ENCODE results near the gene KCNQ1. TPM values are rescaled to one million over a fixed set of nuclear protein-coding genes. Genes with fewer than 3 reads are reported as not detected.

KCNQ1 gene
- total and polyA plus RNA-seq, 2 of the 13 experiments (the other 11 are each of a cell fraction or from before 2014, with no cell fraction given) = 0.02 to 0.08 TPM

DNA sequence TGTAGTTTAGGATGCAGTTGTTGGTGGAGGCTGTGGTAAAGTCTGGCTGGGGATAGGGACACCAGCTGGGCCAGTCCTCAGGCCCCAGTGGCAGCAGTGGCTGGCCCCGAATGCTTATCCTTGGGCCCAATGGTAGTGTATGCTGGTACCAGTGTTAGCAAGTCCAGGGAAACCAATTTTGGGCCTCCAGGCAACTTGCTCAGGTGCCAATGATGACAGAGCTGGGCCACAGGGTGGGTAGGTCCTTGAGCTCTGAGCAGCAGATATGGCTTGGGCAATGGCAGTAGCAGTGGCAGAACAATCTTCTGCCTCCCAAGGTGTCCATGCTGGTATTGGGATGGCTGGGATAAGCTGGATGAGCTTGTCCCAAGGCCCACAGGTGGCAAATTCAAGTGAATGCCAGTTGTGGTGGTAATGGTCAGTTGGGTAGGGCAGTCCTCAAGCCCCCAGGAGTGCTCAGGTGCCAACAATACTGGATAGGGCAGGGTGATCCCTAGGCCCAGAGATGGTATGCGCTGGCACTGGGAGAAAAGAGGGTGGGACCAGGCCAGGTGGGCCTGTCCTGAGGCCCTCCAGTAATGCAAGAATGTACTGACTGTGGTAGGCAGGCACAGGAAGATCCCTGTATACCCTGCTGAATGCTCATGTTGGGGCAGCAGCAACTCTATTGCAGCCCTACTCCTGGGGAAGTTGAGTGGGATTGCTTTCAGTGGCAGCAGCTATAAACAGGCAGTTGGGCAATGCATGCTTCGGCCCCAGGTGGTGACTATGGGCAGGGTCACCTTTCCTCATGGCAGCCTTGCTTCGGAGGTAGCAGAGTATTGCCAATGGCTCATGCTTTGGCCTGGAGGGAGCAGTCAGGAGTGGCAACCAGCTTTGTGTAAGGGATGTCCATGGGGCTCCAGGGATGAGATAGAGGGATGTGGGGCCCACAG, 200.3 kb downstream of the KCNQ1 start (continued):
- TF ChIP-seq, protein P1, sequence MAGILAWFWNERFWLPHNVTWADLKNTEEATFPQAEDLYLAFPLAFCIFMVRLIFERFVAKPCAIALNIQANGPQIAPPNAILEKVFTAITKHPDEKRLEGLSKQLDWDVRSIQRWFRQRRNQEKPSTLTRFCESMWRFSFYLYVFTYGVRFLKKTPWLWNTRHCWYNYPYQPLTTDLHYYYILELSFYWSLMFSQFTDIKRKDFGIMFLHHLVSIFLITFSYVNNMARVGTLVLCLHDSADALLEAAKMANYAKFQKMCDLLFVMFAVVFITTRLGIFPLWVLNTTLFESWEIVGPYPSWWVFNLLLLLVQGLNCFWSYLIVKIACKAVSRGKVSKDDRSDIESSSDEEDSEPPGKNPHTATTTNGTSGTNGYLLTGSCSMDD (CRISPR knock-in tag; IDR thresholded peaks at IDR 0.05) = no peak
- TF ChIP-seq SP4 (CRISPR knock-in tag; IDR thresholded peaks at IDR 0.05) (peak; percentile 29; the same call in 1 of the 2 replicates), TARDBP (CRISPR knock-in tag; IDR thresholded peaks at IDR 0.05) (peak; percentile 13; the same call in 1 of the 2 replicates)
- TF ChIP-seq, protein P2, sequence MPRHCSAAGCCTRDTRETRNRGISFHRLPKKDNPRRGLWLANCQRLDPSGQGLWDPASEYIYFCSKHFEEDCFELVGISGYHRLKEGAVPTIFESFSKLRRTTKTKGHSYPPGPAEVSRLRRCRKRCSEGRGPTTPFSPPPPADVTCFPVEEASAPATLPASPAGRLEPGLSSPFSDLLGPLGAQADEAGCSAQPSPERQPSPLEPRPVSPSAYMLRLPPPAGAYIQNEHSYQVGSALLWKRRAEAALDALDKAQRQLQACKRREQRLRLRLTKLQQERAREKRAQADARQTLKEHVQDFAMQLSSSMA (CRISPR knock-in tag; IDR thresholded peaks at IDR 0.05) = 0 out of 2 replicates have a peak, but pooled peaks have one; percentile 48

DNA sequence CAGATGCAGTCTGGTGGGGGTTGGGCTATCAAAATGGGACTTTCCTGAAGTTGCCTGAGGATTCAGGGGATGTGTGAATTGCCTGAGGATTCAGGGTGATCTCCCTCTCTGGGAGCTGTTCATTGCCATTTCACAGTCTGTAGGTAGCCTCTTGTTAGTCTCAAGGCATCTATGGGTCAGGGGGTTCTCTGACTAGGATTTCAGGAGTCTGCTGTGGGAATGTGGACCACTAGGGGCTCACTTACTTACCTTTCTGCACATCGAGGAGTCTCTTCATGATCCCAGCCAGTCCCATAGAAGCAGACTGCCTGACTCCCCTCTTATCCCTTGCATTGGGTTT, 200.9 kb downstream of the KCNQ1 start:
- peak; percentile 47 for ATAC-seq
- WGBS (ENCODE audit: low lambda C conversion rate) = 42% methylated on average over 1 of the region's 1 CpG
- intact Hi-C loops (cut with micrococcal nuclease; ENCODE audit: unreplicated experiment) = no loop called here
- Histone ChIP-seq H3K4me1 (ENCODE audit: insufficient read depth, low read length) (no peaks in the 10 kb centered on the region), H3K36me3 (replicated peaks in 1 of 2; ENCODE audit: control insufficient read depth in 1 of 2, insufficient read depth in 2 of 2, low read length in 2 of 2) (no peaks in the 10 kb centered on the region), H3K79me2 (ENCODE audit: insufficient read depth, low read length) (no peaks in the 10 kb centered on the region), H3K9ac (ENCODE audit: insufficient read depth, low read depth, low read length) (no peak overlapping the region), H3K27ac (ENCODE audit: extremely low read length, insufficient read depth, low read length) (no peak overlapping the region), H4K20me1 (ENCODE audit: insufficient read depth, low read length) (no peaks in the 10 kb centered on the region), H2AFZ (ENCODE audit: low read length) (no peak overlapping the region), H3K9me3 (ENCODE audit: low read length) (peaks cover 100% of the 10 kb centered on the region), H3K4me2 (ENCODE audit: low read depth, low read length) (no peak overlapping the region), H3K27me3 (ENCODE audit: control insufficient read depth in 1 of 2, insufficient read depth in 2 of 2, low read length in 2 of 2) (no peaks in the 10 kb centered on the region), H3K4me3 (replicated peaks in 1 of 3; ENCODE audit: insufficient read depth in 1 of 3, low read depth in 2 of 3, low read length in 3 of 3) (no peak overlapping the region)
- BruUV-seq (replicated peaks) = no TSS peak
- ChIA-PET POLR2A (no interaction called here), CTCF (ENCODE audit: low intra/inter-chr PET ratio, low total read pairs) (no interaction called here)
- DNase-seq (ENCODE audit: low spot score) = no peak
- FAIRE-seq = no peak
- in situ Hi-C loops (cut with HindIII; ENCODE audit: extremely low pct_ligation_motif_present, low pct_unique_long_range_greater_than_20kb) = no loop called here
- TF ChIP-seq CBX5 (CRISPR knock-in tag; IDR thresholded peaks at IDR 0.05; ENCODE audit: borderline replicate concordance) (no peak), HOXA7 (CRISPR knock-in tag; IDR thresholded peaks at IDR 0.05) (no peak), POLR2A (IDR thresholded peaks at IDR 0.05; ENCODE audit: insufficient read depth in 1 of 2, low read depth in 2 of 2, low read length in 2 of 2) (peak in 1 of 2 experiments; percentile 59; a peak in 3 of 4 replicates), MIXL1 (CRISPR knock-in tag; IDR thresholded peaks at IDR 0.05) (no peak), ZMYM4 (CRISPR knock-in tag; IDR thresholded peaks at IDR 0.05) (no peak), ZNF451 (CRISPR knock-in tag; IDR thresholded peaks at IDR 0.05) (no peak), BHLHE40 (IDR thresholded peaks at IDR 0.05; ENCODE audit: low read length) (no peak)
- TF ChIP-seq, protein P3, sequence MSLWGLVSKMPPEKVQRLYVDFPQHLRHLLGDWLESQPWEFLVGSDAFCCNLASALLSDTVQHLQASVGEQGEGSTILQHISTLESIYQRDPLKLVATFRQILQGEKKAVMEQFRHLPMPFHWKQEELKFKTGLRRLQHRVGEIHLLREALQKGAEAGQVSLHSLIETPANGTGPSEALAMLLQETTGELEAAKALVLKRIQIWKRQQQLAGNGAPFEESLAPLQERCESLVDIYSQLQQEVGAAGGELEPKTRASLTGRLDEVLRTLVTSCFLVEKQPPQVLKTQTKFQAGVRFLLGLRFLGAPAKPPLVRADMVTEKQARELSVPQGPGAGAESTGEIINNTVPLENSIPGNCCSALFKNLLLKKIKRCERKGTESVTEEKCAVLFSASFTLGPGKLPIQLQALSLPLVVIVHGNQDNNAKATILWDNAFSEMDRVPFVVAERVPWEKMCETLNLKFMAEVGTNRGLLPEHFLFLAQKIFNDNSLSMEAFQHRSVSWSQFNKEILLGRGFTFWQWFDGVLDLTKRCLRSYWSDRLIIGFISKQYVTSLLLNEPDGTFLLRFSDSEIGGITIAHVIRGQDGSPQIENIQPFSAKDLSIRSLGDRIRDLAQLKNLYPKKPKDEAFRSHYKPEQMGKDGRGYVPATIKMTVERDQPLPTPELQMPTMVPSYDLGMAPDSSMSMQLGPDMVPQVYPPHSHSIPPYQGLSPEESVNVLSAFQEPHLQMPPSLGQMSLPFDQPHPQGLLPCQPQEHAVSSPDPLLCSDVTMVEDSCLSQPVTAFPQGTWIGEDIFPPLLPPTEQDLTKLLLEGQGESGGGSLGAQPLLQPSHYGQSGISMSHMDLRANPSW (CRISPR knock-in tag; IDR thresholded peaks at IDR 0.05; ENCODE audit: borderline replicate concordance) = no peak
- TF ChIP-seq, protein P4, sequence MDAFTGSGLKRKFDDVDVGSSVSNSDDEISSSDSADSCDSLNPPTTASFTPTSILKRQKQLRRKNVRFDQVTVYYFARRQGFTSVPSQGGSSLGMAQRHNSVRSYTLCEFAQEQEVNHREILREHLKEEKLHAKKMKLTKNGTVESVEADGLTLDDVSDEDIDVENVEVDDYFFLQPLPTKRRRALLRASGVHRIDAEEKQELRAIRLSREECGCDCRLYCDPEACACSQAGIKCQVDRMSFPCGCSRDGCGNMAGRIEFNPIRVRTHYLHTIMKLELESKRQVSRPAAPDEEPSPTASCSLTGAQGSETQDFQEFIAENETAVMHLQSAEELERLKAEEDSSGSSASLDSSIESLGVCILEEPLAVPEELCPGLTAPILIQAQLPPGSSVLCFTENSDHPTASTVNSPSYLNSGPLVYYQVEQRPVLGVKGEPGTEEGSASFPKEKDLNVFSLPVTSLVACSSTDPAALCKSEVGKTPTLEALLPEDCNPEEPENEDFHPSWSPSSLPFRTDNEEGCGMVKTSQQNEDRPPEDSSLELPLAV (CRISPR knock-in tag; conservative IDR thresholded peaks at IDR 0.05; ENCODE audit: low read depth) = no peak
- TF ChIP-seq, protein P5, sequence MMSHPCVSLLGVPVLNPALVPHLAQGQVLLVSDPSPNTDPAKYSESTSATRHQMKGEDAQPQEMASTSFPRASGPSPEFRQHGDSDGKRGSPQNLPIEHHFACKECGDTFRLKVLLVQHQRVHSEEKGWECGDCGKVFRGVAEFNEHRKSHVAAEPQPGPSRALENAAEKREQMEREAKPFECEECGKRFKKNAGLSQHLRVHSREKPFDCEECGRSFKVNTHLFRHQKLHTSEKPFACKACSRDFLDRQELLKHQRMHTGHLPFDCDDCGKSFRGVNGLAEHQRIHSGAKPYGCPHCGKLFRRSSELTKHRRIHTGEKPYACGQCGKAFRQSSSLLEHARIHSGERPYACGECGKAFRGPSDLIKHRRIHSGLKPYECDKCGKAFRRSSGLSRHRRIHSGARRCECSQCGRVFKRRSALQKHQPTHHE (CRISPR knock-in tag; IDR thresholded peaks at IDR 0.05; ENCODE audit: borderline replicate concordance) = no peak
- TF ChIP-seq, protein P6, sequence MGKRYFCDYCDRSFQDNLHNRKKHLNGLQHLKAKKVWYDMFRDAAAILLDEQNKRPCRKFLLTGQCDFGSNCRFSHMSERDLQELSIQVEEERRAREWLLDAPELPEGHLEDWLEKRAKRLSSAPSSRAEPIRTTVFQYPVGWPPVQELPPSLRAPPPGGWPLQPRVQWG (CRISPR knock-in tag; IDR thresholded peaks at IDR 0.05; ENCODE audit: borderline replicate concordance, low read depth) = no peak

Measured in HepG2 (cell line).